ENCODE results near the gene ADAM8. TPM values are rescaled to one million over a fixed set of nuclear protein-coding genes. Genes with fewer than 3 reads are reported as not detected.

Gene ADAM8
- polyA plus RNA-seq, 1 of the 3 experiments (the other 2 are of a cell fraction), result 1.7 TPM

GRCh38 chr10:133236401-133237240 lies 40.0 kb downstream of the ADAM8 start:
- no peak overlapping the region for H3K27ac ChIP-seq (ENCODE audit: low read depth in 2 of 2, low read length in 1 of 2)
- no peak overlapping the region for H3K9ac ChIP-seq
- no peaks in the 10 kb centered on the region for H3K79me2 ChIP-seq (ENCODE audit: insufficient read depth)
- ChIA-PET POLR2A (no interaction called here), CTCF (no interaction called here)
- H3K4me1 ChIP-seq (ENCODE audit: control insufficient read depth in 1 of 2, insufficient read depth in 2 of 2, low read depth in 1 of 2, low read length in 1 of 2), result no peaks in the 10 kb centered on the region
- TF ChIP-seq FOSL2 (IDR thresholded peaks at IDR 0.05; ENCODE audit: borderline replicate concordance, low read depth) (no peak), POLR2AphosphoS5 (IDR thresholded peaks at IDR 0.05; ENCODE audit: low read depth, low read length) (no peak), EP300 (IDR thresholded peaks at IDR 0.05; ENCODE audit: borderline replicate concordance in 1 of 2, low read depth in 1 of 2, low read length in 1 of 2) (no peak), RCOR1 (IDR thresholded peaks at IDR 0.05; ENCODE audit: low read length) (no peak), REST (IDR thresholded peaks at IDR 0.05; ENCODE audit: low read depth, low read length) (no peak), ELF1 (IDR thresholded peaks at IDR 0.05) (no peak), RFX5 (IDR thresholded peaks at IDR 0.05; ENCODE audit: low read length) (no peak), NFIC (IDR thresholded peaks at IDR 0.05; ENCODE audit: borderline replicate concordance) (no peak), MXI1 (IDR thresholded peaks at IDR 0.05; ENCODE audit: low read depth, low read length) (no peak), MEF2A (IDR thresholded peaks at IDR 0.05; ENCODE audit: borderline replicate concordance, low read depth) (no peak), RXRA (IDR thresholded peaks at IDR 0.05; ENCODE audit: borderline replicate concordance, low read depth) (no peak)
- TF ChIP-seq, protein P1, sequence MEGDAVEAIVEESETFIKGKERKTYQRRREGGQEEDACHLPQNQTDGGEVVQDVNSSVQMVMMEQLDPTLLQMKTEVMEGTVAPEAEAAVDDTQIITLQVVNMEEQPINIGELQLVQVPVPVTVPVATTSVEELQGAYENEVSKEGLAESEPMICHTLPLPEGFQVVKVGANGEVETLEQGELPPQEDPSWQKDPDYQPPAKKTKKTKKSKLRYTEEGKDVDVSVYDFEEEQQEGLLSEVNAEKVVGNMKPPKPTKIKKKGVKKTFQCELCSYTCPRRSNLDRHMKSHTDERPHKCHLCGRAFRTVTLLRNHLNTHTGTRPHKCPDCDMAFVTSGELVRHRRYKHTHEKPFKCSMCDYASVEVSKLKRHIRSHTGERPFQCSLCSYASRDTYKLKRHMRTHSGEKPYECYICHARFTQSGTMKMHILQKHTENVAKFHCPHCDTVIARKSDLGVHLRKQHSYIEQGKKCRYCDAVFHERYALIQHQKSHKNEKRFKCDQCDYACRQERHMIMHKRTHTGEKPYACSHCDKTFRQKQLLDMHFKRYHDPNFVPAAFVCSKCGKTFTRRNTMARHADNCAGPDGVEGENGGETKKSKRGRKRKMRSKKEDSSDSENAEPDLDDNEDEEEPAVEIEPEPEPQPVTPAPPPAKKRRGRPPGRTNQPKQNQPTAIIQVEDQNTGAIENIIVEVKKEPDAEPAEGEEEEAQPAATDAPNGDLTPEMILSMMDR (IDR thresholded peaks at IDR 0.05), result no peak
- TF ChIP-seq, protein P2, sequence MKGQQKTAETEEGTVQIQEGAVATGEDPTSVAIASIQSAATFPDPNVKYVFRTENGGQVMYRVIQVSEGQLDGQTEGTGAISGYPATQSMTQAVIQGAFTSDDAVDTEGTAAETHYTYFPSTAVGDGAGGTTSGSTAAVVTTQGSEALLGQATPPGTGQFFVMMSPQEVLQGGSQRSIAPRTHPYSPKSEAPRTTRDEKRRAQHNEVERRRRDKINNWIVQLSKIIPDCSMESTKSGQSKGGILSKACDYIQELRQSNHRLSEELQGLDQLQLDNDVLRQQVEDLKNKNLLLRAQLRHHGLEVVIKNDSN (IDR thresholded peaks at IDR 0.05; ENCODE audit: borderline replicate concordance, low read depth), result no peak
- H3K27me3 ChIP-seq (ENCODE audit: insufficient read depth), result peaks cover 72% of the 10 kb centered on the region
- no peak overlapping the region for H2AFZ ChIP-seq (ENCODE audit: low read depth)
- H3K36me3 ChIP-seq (replicated peaks in 1 of 2; ENCODE audit: control insufficient read depth in 1 of 2, insufficient read depth in 2 of 2, low read length in 1 of 2), result no peaks in the 10 kb centered on the region
- WGBS (ENCODE audit: low lambda C conversion rate), result 2% methylated on average over 7 of the region's 103 CpGs
- no peak overlapping the region for H3K4me2 ChIP-seq
- H4K20me1 ChIP-seq (ENCODE audit: insufficient read depth), result no peaks in the 10 kb centered on the region
- DNase-seq, result no peak
- no peaks in the 10 kb centered on the region for H3F3A ChIP-seq (replicated peaks; ENCODE audit: insufficient read depth)
- H3K9me2 ChIP-seq, result no peaks in the 10 kb centered on the region
- H3K9me3 ChIP-seq, result no peaks in the 10 kb centered on the region
- no peak overlapping the region for H3K4me3 ChIP-seq (ENCODE audit: low read depth in 2 of 2, low read length in 1 of 2)
